Bronchial epithelial cell (primary cell): Measurements from ENCODE around the gene LRRC28. TPM values are rescaled to one million over a fixed set of nuclear protein-coding genes. Genes with fewer than 3 reads are reported as not detected.

Source experiments
- DNase-seq: peaks from one replicate; pipeline ENCODE4 v3.0.0-alpha.2; 2010; ENCODE audit warnings: low read depth
- FAIRE-seq: peaks from 2 replicates; lab custom pipeline; 2011; peaks lifted over from hg19 to GRCh38; lab: Jason Lieb, UNC
- H3K27me3 ChIP-seq: 2 replicates; pipeline ENCODE4 v1.5.1; 2011; ENCODE audit warnings: low read length; ENCODE audit not compliant: control insufficient read depth, insufficient read depth
- H3K36me3 ChIP-seq: 2 replicates; pipeline ENCODE4 v1.5.1; 2011; ENCODE audit warnings: low read length; ENCODE audit not compliant: control insufficient read depth, insufficient read depth
- H3K4me3 ChIP-seq: 2 replicates; pipeline ENCODE4 v1.5.1; 2011; ENCODE audit warnings: mild to moderate bottlenecking, low read depth, low read length, control low read depth
- total RNA-seq: library from RNA; depleted of rRNA; stranded (reverse); fragments of >200 nt; gene quantifications from 2 replicates; pipeline ENCODE4 v1.2.1, GENCODE V29; 2014
- TF ChIP-seq, protein P1 (sequence below): IDR thresholded peaks from 2 replicates; pipeline ENCODE4 v1.5.1; 2011; ENCODE audit warnings: mild to moderate bottlenecking, moderate library complexity, low read length, control low read depth, inconsistent platforms; ENCODE audit not compliant: insufficient read depth, severe bottlenecking

LRRC28 gene
- total RNA-seq, 1 donor from 2014 or later: 15.8 TPM

DNA sequence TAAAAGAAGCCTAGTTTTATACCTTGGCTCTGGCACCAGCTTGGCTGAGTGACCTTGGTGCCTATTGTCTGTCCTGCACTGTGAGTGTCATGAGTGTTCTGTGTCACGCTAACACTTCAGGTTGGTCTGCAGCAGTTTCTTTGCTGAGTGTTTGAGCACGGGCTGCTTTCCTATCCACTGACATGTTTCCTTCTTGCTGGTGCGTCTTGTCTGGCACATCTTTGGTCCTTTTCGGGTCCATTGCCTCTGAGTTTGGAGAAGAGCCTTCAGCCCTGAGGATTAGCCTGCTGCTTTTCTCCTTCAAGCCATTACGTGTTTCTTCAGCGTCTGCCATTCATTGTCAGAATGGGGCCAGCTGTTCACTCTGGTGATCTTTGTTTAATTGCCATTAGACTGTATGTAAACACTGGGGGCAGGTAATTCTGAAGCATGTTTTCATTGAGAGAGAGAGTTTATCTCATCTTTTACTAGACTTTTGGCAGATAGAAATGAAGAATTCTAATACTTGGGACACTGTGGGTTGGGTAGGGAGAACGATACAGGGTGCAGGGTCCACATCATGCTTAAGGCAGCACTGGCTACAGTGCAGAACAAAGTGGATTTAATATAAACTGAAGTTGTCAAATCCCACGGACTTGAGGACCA, 55.5 kb downstream of the LRRC28 start:
- H3K36me3 ChIP-seq: no peaks in the 10 kb centered on the region
- H3K4me3 ChIP-seq: no peak overlapping the region
- H3K27me3 ChIP-seq: no peaks in the 10 kb centered on the region
- FAIRE-seq: peak; percentile 70
- DNase-seq: peak; percentile 25
- TF ChIP-seq, protein P1, sequence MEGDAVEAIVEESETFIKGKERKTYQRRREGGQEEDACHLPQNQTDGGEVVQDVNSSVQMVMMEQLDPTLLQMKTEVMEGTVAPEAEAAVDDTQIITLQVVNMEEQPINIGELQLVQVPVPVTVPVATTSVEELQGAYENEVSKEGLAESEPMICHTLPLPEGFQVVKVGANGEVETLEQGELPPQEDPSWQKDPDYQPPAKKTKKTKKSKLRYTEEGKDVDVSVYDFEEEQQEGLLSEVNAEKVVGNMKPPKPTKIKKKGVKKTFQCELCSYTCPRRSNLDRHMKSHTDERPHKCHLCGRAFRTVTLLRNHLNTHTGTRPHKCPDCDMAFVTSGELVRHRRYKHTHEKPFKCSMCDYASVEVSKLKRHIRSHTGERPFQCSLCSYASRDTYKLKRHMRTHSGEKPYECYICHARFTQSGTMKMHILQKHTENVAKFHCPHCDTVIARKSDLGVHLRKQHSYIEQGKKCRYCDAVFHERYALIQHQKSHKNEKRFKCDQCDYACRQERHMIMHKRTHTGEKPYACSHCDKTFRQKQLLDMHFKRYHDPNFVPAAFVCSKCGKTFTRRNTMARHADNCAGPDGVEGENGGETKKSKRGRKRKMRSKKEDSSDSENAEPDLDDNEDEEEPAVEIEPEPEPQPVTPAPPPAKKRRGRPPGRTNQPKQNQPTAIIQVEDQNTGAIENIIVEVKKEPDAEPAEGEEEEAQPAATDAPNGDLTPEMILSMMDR: no peak

DNA sequence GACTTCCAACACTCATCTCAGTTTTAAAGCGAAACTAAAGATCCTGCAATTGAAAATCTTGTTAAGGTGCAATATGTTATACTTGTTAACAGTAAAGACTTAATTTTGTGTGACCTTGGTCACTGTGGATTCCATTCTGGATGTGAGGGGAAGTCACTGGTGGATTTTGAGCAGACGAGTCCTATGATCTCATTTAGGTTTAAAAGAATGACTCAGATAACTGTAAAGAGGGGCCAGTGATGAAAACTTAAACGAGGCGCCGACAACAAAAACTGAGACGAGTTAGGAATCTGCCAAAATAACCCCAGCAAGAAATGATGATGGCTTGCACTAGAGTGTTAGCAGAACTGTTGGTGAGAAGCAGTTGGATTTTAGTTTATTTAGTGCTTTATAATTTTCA, 56.5 kb downstream of the LRRC28 start:
- no peak overlapping the region for H3K4me3 ChIP-seq
- FAIRE-seq: no peak
- TF ChIP-seq, protein P1: no peak
- H3K36me3 ChIP-seq: no peaks in the 10 kb centered on the region
- peak; percentile 7 for DNase-seq
- H3K27me3 ChIP-seq: no peaks in the 10 kb centered on the region

DNA sequence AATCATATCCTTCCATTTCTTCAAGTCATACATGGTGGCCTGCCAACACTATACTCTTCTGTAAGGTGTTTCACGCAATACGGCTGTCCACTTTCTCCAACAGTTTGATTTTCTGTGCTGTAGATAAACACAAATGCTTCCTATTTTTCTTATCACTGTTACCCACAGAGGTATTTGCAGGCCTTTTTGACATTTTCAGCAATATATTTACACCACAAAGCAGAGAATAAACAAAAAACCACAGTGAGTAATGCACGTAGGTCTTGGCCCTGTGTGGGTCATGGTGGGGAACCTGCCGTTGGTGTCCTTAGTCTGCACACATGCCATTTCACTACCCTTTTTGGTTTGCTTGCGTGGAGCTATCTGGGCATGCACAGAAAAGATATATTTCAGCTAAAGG, 59.5 kb downstream of the LRRC28 start:
- TF ChIP-seq, protein P1: no peak
- no peaks in the 10 kb centered on the region for H3K36me3 ChIP-seq
- no peaks in the 10 kb centered on the region for H3K27me3 ChIP-seq
- FAIRE-seq (no peak), DNase-seq (no peak)
- H3K4me3 ChIP-seq: no peak overlapping the region

DNA sequence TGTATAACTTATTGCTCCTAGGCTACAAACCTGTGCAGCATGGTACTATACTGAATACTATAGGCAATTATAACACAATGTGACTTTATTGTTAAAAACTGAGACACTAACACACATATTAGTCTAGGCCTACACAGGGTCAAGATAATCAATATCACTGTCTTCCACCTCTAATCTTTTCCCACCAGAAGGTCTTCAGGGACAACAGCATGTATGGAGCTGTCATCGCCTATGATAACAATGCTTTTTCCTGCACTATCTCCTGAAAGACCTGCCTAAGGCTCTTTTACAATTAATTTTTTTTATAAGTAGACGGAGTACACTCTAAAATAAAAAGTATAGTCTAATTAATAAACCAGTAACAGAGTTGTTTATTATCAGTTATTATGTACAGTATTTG, 60.9 kb downstream of the LRRC28 start:
- Histone ChIP-seq H3K27me3 (no peaks in the 10 kb centered on the region), H3K4me3 (no peak overlapping the region), H3K36me3 (no peaks in the 10 kb centered on the region)
- TF ChIP-seq, protein P1: no peak
- FAIRE-seq: no peak
- DNase-seq: no peak

DNA sequence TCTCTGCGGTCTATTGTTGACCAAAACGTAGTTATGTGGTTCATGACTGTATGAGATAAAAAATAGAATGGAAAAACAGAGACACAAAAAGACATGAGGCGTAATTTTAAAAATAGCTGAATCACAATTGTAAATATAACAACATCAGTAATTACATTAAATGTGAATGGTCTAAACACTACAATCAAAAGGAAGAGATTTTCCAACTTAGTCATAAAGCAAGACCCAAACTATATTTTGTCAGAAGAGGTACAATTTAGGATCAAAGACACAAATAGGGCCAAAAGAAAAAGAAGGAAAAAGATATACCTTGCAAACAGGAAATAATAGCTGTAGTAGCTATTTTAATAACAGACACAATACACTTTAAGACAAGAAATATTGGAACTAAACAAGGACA, 61.5 kb downstream of the LRRC28 start:
- Histone ChIP-seq H3K36me3 (no peaks in the 10 kb centered on the region), H3K4me3 (no peak overlapping the region), H3K27me3 (no peaks in the 10 kb centered on the region)
- TF ChIP-seq, protein P1: no peak
- DNase-seq: no peak
- FAIRE-seq: no peak

DNA sequence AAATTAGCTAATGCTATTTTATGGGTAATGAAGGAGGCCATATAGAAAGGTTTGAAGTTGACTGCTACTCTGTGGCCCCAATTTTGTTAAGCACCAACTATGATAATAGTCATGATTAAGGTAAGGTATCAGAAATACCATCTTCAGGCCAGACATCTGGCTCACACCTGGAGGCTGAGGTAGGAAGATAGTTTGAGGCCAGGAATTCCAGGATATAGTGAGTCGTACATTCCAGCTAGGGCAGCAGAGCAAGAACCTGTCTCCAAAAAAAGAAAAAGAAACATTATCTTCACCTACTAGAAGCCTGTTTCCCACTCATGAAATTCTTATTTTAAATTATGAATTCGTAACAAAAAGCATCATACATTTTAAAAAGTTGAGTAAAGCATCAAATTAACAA, 64.4 kb downstream of the LRRC28 start:
- Histone ChIP-seq H3K4me3 (no peak overlapping the region), H3K36me3 (no peaks in the 10 kb centered on the region), H3K27me3 (no peaks in the 10 kb centered on the region)
- peak; percentile 44 for DNase-seq
- TF ChIP-seq, protein P1: no peak
- FAIRE-seq: no peak
